ENCODE measurements around the gene ANAPC5.
"Not testable (repeated sequence)": the region's sequence is repeated elsewhere in the genome, so short reads cannot be mapped to it uniquely, and the experiment has no call there.

The ANAPC5 gene

GRCh38 chr12:121351820-121352681 is at the start of gene ANAPC5:
TSS of gene ANAPC5 (minus strand) at chr12:121352411. CDS start at chr12:121352340, 71 bp downstream.
- Mint-ChIP-seq H3K27ac (peak within 1 kb of the TSS; percentile 94), H3K4me1 (ENCODE audit: low read depth) (peaks cover 34% of the 10 kb centered on the region), H3K27me3 (no peaks in the 10 kb centered on the region), H3K9me3 (no peaks in the 10 kb centered on the region), H3K4me3 (peak within 1 kb of the TSS; percentile 97), H3K36me3 (ENCODE audit: low read depth) (peaks cover 42% of the 10 kb centered on the region)
- peak; percentile 90 for DNase-seq

DNA sequence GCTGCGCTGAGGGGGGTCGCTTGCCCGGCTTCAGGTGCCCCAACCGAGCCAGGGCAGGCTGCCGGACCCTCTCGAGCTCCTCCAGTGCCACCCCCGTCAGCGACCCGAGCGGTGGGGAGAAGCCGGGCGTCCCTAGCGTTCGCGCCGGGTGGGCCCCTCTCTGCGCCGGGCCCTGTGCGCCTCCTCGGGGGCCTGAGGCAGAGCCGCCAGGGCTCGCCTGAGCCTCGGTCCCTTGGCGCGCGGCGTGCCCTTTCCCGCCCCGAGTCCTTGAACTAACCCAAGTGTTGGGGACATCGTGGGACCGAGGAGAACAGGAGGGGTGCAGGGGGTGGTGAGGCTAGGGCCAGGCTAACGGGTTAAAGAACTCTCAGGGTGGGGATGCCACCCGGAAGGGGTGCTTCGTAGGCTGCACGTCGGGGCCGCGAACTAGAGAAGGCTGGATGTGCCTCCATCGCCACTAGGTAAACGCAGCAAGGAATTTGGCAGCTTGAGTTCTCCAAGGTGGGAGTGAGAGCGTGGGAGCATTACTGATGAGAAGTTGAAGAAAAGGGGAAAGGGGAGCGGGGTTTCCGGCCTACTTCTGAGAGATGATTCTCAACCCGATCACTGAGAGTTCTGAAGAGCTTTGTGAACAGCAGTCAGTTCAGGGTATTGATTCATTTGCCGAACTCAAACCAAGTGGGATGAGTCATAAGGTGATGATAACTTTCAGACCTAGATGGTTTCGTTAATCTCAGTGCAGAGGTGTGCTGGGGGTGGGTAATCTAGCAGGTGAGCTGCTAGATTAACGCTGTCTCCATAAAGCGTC is 48.3 kb upstream of the ANAPC5 start:
- peaks cover 58% of the 10 kb centered on the region for H3K36me3 Mint-ChIP-seq (ENCODE audit: low read depth)
- peak; percentile 83 for DNase-seq
- H3K27ac Mint-ChIP-seq: peak overlapping the region; percentile 100
- peak overlapping the region; percentile 94 for H3K4me3 Mint-ChIP-seq
- no peaks in the 10 kb centered on the region for H3K9me3 Mint-ChIP-seq
- peaks cover 39% of the 10 kb centered on the region for H3K4me1 Mint-ChIP-seq (ENCODE audit: low read depth)
- H3K27me3 Mint-ChIP-seq: no peaks in the 10 kb centered on the region

GRCh38 chr12:121399391-121400331 is 47.5 kb upstream of the ANAPC5 start, which contains the start of gene RNF34:
TSS of gene RNF34 (plus strand) at chr12:121400118. CDS start at chr12:121400213, 95 bp downstream.
- Mint-ChIP-seq H3K9me3 (no peaks in the 10 kb centered on the region), H3K36me3 (ENCODE audit: low read depth) (peaks cover 49% of the 10 kb centered on the region), H3K27ac (peak within 1 kb of the TSS; percentile 100), H3K4me1 (ENCODE audit: low read depth) (peaks cover 34% of the 10 kb centered on the region), H3K4me3 (peak within 1 kb of the TSS; percentile 94), H3K27me3 (no peaks in the 10 kb centered on the region)
- DNase-seq: peak; percentile 97

DNA sequence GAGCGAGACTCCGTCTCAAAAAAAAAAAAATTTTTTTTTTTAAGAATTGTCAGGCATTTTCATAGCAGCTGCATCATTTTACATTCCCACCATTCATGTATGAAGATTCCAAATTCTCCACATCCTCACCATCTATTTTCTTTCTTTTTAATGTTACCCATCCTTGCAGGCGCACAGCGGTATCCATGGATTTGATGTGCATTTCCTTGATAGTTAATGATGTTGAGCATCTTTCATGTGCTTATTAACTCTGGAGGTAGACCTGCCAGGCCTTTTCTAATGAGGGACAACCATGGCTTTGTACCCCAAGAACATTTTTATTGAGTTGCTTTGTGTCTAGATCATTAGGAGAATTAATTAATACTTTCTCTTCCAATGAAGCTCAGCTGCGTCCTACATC is 46.1 kb upstream of the ANAPC5 start:
- Mint-ChIP-seq H3K4me3 (peak overlapping the region; percentile 94), H3K27me3 (no peaks in the 10 kb centered on the region), H3K36me3 (ENCODE audit: low read depth) (peaks cover 36% of the 10 kb centered on the region), H3K9me3 (no peaks in the 10 kb centered on the region), H3K4me1 (ENCODE audit: low read depth) (peaks cover 29% of the 10 kb centered on the region), H3K27ac (no peak overlapping the region)
- no peak for DNase-seq

DNA sequence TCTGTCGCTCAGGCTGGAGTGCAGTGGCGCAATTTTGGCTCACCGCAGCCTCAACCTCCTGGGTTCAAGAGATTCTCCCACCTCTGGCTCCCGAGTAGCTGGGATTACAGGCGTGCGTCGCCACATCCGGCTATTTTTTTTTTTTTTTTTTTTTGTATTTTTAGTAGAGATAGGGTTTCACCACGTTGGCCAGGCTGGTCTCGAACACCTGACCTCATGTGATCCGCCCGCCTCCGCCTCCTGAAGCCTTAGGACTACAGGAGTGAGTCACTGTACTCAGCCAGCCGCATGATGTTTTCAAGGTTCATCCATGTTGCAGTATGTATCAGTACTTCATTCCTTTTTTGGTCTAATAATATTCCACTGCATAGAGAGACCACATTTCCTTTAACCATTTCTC is 45.3 kb upstream of the ANAPC5 start:
- Mint-ChIP-seq H3K4me1 (ENCODE audit: low read depth) (peaks cover 23% of the 10 kb centered on the region), H3K4me3 (no peak overlapping the region), H3K27me3 (no peaks in the 10 kb centered on the region), H3K36me3 (ENCODE audit: low read depth) (peaks cover 28% of the 10 kb centered on the region), H3K9me3 (no peaks in the 10 kb centered on the region), H3K27ac (no peak overlapping the region)
- DNase-seq: no peak

DNA sequence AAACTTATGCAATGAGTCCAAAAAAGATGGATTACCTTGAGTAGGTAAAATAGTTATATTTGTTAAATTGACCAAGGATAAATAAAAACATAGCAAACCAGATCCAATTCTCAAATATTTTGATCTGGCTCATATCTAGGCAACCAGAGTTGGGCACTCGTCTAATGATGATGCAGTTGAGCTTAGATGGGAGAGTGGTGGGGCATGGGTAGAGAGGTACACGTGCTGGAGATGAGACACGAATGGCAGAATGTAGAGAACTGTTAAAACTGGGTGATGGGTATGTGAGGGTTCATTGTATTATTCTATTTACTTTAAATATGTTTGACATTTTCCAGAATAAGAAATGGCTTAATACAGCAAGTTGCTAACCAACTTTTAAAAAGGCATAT is 40.1 kb upstream of the ANAPC5 start:
- H3K9me3 Mint-ChIP-seq: no peaks in the 10 kb centered on the region
- H3K27ac Mint-ChIP-seq: no peak overlapping the region
- H3K36me3 Mint-ChIP-seq (ENCODE audit: low read depth): no peaks in the 10 kb centered on the region
- H3K27me3 Mint-ChIP-seq: no peaks in the 10 kb centered on the region
- no peak overlapping the region for H3K4me3 Mint-ChIP-seq
- no peak for DNase-seq
- H3K4me1 Mint-ChIP-seq (ENCODE audit: low read depth): peaks cover 16% of the 10 kb centered on the region

- no peaks in the 10 kb centered on the region for H3K27me3 Mint-ChIP-seq
- no peaks in the 10 kb centered on the region for H3K9me3 Mint-ChIP-seq
Observed at GRCh38 chr12:121391619-121392324, 39.6 kb upstream of the ANAPC5 start.

GRCh38 chr12:121390856-121391255 is 38.6 kb upstream of the ANAPC5 start:
- no peak for DNase-seq
- Mint-ChIP-seq H3K4me3 (no peak overlapping the region), H3K27ac (no peak overlapping the region), H3K9me3 (no peaks in the 10 kb centered on the region), H3K4me1 (ENCODE audit: low read depth) (peaks cover 16% of the 10 kb centered on the region), H3K27me3 (no peaks in the 10 kb centered on the region), H3K36me3 (ENCODE audit: low read depth) (no peaks in the 10 kb centered on the region)

More at GRCh38 chr12:121391619-121392324, 39.6 kb upstream of the ANAPC5 start:
- DNase-seq: peak; percentile 49
- peaks cover 16% of the 10 kb centered on the region for H3K4me1 Mint-ChIP-seq (ENCODE audit: low read depth)
- peak overlapping the region; percentile 66 for H3K27ac Mint-ChIP-seq
- peak overlapping the region; percentile 24 for H3K4me3 Mint-ChIP-seq
- H3K36me3 Mint-ChIP-seq (ENCODE audit: low read depth): no peaks in the 10 kb centered on the region

DNA sequence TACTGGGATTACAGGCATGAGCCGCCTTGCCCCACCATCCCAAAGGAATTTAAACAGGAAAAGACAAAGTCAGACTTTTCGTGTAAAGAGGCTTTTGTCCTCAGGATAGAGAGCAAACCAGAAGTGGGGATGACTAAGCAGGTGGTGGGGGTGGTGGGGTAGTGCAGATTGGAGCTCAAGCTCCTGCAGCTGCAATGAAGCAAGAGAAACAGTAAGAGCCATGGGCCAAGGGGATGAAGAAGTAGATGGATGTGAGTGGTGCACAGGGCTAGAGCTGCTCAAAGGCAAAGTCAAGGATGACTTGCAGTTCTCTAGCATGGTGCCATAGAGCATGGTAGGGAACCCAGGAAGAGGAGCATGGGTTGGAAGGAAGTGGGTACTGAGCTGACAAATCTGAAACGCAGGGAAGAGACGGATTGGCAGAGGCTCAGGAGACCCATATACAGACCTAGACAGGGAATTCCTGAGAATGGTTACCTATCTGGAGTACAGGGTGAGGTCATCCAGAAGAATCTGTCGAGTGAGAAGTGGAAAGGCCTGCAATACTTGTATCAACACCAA is 36.3 kb upstream of the ANAPC5 start:
- Mint-ChIP-seq H3K4me1 (ENCODE audit: low read depth) (peaks cover 16% of the 10 kb centered on the region), H3K27me3 (no peaks in the 10 kb centered on the region), H3K4me3 (no peak overlapping the region), H3K36me3 (ENCODE audit: low read depth) (no peaks in the 10 kb centered on the region), H3K27ac (no peak overlapping the region), H3K9me3 (no peaks in the 10 kb centered on the region)
- no peak for DNase-seq

DNA sequence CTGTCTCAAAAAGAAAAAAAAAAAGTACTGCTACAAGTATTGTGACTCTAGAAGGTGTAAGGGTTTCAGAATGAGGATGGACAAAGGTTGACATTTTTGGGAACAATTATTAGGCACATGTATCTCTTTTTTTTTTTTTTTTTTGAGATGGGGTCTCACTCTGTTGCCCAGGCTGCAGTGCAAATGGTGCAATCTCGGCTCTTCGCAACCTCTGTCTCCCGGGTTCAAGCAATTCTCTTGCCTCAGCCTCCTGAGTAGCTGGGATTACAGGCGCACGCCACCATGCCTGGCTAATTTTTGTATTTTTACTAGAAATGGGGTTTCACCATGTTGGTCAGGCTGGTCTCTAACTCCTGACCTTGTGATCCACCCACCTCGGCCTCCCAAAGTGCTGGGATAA is 32.7 kb upstream of the ANAPC5 start:
- DNase-seq; H3K4me1 Mint-ChIP-seq (ENCODE audit: low read depth); H3K4me3 Mint-ChIP-seq; H3K9me3 Mint-ChIP-seq; H3K27ac Mint-ChIP-seq; H3K27me3 Mint-ChIP-seq; H3K36me3 Mint-ChIP-seq (ENCODE audit: low read depth): not testable (repeated sequence)

DNA sequence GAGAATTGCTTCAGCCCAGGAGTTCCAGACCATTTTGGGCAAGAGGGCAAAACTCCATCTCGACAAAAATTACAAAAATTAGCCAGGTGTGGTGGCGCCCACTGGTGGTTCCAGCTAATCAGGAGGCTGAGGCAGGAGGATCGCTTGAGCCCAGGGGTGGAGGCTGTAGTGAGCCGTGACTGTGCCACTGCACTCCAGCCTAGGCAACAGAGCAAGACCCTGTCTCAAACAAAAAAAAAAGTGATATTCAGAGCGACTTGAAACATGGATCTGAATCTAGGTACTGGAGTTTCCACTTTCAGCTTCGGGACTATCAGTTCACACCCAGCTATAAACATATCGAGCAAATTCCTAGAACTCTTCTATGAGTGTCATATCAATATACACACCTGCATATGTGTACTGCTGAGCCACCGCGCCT is 31.4 kb upstream of the ANAPC5 start:
- Mint-ChIP-seq H3K27ac (no peak overlapping the region), H3K27me3 (no peaks in the 10 kb centered on the region), H3K9me3 (no peaks in the 10 kb centered on the region), H3K4me1 (ENCODE audit: low read depth) (peaks cover 4% of the 10 kb centered on the region), H3K4me3 (no peak overlapping the region), H3K36me3 (ENCODE audit: low read depth) (no peaks in the 10 kb centered on the region)
- no peak for DNase-seq

DNA sequence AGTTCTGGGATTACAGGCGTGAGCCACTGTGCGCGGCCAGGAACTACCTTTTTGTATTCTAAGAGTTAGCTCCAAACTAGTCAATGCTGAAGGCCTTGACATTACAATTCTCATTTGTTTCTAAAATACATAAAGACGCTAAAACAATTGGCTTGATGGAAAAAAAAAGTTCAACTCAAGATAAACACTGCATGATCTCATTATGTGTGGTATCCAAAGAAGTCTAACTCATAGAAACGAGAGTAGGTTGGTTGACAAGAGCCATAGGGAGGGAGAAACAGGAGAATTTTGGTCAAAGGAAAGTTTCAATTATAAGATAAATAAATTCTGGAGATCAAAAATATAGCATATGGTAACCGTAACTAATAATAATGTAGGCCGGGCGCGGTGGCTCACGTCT is 27.7 kb upstream of the ANAPC5 start:
- H3K27ac Mint-ChIP-seq: no peak overlapping the region
- H3K4me3 Mint-ChIP-seq: no peak overlapping the region
- H3K36me3 Mint-ChIP-seq (ENCODE audit: low read depth): no peaks in the 10 kb centered on the region
- no peaks in the 10 kb centered on the region for H3K27me3 Mint-ChIP-seq
- no peaks in the 10 kb centered on the region for H3K4me1 Mint-ChIP-seq (ENCODE audit: low read depth)
- no peak for DNase-seq
- H3K9me3 Mint-ChIP-seq: no peaks in the 10 kb centered on the region

GRCh38 chr12:121378736-121379135 is 26.5 kb upstream of the ANAPC5 start:
- H3K27me3 Mint-ChIP-seq: no peaks in the 10 kb centered on the region
- no peaks in the 10 kb centered on the region for H3K4me1 Mint-ChIP-seq (ENCODE audit: low read depth)
- H3K9me3 Mint-ChIP-seq: no peaks in the 10 kb centered on the region

More at GRCh38 chr12:121378736-121379135, 26.5 kb upstream of the ANAPC5 start:
- no peak for DNase-seq
- Mint-ChIP-seq H3K27ac (no peak overlapping the region), H3K36me3 (ENCODE audit: low read depth) (no peaks in the 10 kb centered on the region), H3K4me3 (no peak overlapping the region)
